HG02938 (cell line): Measurements from ENCODE around the gene PCGF6.

Source experiments
- ATAC-seq: cut with Tn5 transposase; IDR thresholded peaks from one replicate; pipeline ENCODE4 v1.9.1; 2021; ENCODE audit warnings: mild to moderate bottlenecking, moderate library complexity; ENCODE audit not compliant: unreplicated experiment

The PCGF6 gene

DNA sequence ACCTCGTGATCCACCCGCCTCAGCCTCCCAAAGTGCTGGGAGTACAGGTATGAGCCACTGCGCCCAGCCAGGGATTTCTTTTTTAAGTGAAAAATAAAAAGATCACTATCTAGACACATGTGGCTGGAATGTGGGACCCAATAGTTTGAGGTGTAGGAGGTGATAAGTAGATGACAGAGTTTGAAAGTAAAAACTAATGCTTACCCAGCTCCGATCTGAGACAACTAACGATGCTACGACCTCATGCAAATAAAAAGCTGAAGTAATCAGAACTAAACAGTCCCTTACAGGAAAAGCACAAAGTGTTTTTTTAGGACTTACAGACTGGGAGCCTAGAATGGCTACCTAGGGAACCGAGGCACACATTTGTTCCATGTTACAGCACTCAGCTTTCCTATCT, 23.0 kb downstream of the PCGF6 start:
- ATAC-seq = no peak

DNA sequence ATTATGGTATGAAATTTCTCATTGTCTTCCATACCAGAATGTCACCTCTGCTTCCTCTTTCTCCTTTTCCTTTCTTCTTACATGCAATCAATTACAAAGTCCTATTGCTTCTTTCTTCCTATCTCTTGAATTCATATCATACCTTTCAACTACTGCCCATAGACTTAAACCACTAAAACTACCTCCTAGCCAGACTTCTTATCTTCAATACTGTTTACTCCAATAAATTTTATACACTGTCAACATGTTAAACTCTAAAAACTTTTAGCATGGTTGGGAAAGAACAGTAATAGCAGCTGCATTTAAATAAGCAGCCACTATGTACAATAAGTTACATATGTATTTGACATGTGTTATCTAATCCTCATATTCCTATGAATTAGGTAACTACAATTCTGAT, 34.9 kb downstream of the PCGF6 start:
- ATAC-seq = no peak

DNA sequence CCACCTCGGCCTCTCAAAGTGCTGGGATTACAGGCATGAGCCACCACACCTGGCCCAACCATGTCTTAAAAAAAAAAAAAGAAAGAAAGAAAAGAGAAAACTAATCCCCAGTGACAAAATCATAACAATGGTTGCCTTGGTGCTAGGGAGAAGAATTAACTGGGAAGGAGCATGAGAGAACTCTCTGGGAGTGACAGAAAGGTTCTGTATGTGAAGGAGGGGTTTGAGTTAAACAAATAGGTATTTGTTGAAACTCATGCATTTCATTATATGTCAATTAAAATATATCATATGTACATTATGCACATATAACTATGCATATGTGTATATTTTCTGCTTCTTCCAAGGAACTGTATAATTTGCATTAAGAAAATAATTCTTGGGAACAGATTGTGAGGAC, 40.7 kb downstream of the PCGF6 start:
- ATAC-seq = no peak

DNA sequence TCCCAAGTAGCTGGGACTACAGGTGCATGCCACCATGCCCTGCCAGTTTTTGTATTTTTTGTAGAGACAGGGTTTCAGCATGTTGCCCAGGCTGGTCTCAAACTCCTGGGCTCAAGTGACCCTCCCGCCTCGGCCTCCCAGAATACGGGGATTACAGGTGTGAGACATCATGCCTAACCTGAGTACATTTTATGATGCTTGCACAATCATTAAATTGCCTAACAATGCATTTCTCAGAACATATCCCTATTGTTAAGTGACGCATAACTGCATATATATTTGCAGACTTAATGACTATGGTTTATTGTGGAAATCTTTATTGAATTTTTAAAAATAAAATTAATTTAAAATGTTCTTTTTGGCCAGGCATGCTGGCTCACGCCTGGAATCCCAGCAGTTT, 43.3 kb downstream of the PCGF6 start:
- ATAC-seq = no peak

DNA sequence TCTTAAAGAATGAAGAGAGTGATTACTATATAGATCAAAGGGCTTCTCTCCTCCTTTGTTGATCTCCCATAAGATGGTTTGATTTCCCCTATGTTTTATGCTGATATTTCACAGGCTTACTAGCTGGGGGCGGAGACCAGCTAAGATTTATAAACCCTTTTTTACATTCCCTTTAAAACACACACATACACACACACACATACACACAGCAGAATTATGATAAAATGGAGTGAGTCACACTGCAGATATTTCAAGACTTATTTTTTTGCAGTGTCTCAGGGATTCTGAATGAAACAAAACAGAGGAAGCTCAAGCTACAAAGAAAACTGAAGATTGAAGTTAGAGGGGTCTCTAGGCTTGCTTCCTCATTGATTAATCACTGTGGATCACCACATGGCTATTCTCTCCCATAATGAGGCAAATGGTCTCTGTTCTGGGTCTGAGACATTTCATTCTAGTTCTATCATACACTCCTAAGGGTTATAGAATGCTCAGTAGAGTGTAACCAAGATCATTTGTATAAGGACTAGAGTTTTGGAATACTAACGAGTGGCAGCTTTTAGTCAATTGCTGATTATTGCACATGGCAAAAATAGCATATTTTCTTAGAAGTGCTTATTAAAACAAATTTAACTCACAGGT, 55.4 kb downstream of the PCGF6 start:
- no peak for ATAC-seq

DNA sequence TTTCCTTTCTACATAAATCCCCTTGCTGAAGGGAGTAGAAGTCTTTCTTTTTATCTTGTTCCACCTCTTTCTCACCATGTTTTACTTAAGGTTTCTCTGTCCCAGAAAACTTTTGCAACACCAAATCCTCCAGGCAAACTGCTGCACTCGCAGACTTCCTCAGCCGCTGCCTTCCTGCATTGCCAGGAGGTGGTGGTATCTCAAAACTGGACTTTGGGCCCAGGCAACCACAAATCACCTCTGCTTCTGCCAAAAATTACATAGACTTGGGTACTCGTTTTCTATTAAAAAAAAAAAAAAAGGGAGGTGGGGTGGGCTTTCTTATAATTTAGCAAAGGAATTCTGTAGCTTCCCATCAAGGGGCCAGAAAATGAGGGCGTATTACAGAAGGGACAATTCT, 59.4 kb downstream of the PCGF6 start:
- no peak for ATAC-seq

DNA sequence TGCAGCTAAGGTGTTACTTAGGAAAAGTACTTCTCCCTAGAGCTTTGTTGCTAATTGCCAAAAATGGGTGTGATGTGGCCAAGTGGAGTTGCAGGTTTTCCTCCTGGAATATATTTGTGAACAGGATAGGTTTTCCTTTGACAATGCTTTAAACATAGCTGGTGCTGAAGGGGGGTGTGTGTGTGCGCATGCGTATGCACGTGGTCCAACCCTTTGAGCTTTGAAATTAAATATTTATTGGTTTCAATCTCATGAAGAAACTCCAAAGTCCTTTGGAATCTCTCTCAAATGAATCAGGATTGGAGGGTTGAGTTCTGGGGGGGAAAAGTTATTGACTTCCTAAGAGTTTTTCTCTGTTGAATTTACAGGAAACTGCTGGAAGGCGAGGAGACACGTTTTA, 62.9 kb downstream of the PCGF6 start:
- ATAC-seq = no peak

DNA sequence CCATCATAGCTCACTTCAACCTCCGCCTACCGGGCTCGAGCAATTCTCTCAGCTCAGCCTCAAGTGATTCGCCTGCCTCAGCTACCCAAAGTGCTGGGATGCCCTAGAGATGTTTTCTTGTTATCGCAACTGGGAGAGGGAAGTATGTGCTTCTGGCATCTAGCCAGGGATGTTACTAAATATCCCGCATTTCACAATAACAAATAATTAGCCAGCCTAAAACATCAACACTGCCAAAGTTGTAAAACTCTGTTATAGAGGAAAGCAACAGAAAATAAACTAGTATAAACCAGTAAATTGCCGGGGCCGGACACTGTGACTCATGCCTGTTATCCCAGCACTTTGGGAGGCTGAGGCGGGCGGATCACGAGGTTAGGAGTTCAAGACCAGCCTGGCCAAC, 66.8 kb downstream of the PCGF6 start:
- ATAC-seq = no peak

DNA sequence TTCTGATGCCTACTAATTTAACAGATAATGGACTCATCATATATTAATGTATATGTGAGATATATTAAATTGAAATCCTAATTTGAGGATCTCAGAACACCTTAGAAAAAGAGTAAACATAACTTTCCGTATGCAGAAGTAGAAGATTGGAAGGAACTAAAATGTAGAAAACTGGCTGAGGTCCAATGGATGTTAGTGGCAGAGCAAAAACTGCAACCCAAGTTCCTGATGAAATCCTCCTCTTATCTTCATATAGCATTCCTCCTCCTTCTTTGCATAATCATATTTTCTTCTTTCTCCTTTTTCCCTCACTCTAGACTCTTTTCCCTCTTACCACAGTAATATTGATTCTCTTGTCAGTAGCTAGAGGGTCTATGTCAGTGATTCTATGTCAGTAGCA, 68.0 kb downstream of the PCGF6 start:
- no peak for ATAC-seq

DNA sequence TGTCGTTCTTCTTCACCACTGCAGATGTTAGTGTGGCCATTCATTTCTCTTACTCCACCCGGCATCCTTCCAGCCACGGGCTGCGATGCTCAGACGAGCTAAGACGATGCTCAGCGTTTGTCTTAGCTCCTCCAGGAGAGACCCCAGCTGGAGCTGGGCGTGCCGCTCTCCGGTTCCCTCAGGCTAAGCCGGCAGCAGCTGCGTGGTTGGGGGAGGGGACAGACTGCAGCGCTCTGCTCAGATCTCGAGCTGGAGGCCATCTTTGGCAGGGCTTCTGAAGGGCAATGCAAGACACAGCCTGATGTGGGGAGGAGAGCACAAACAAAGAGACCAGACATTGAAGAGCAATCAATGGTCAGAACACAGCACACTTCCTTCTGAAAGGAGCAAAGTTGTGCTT, 69.2 kb downstream of the PCGF6 start:
- ATAC-seq = no peak

DNA sequence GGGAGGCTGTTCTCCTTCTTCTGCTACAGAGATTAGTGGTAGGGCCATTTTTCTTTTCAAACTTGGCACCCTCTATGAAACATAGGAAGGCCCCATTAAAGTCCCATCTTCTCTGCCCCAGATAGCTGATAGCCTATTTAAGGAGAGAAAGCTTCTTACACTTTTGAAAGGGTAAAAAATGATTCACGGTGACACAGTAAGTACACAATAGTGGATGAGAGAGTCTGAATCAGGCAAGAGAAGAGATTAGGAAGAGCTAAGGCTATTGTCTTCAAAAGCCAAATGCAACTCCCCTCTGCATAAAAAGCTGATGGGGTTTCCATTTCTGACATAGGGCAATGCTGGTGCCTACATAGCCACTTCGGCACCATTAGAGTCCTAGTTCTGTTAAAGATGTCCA, 70.4 kb downstream of the PCGF6 start:
- no peak for ATAC-seq

DNA sequence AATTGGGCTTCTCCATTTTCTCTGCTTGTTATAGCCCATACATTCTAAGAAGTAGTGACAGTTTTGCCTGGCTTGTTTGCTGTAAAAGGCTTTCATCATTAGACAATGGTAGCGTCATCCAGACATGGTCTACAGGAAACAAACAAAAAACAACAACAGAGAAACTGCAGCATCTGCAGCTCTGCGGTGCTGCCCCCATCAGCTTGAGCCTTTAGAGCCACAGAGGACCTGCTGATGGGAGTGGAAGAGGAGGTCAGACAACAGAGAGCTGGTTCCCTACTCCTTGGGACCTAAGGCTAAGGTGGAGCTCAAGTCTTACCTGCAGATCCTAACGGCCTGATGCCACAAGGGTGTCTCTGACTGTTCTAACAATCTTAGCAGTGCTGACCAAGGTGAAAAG, 70.9 kb downstream of the PCGF6 start:
- no peak for ATAC-seq

DNA sequence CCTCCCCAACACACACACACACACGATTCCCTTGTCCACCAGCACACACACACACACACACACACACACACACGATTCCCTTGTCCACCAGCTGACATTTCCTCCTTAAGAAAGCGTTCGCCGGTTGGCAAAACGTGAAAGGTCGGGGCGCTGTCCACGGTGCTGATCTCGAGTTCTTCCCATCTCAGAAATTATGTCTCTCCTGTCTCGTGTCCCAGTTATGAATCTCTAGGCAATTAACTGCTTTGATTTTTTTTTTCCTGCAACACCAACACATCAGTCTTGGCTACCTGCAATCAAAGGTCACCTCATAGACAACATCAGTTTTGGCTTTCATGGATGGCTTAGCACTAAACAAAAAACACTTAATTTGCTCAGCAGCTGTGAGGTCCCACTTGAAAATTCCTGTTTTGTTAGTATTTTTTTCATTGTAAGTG, 72.1 kb downstream of the PCGF6 start:
- no peak for ATAC-seq

DNA sequence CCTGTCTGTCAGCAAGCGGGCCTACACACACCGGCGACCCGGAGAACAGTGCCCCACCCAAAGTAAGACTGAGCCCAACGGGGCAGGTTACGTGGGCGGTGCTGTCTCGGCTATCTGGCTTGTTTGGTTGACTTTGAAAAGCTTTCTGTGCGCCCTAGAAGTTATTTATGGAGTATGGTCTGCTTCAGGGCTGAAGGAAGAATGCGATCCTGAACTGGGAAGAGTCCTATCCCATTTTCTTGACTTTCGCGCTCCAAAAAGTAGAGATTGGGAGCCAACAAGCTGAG, 72.5 kb downstream of the PCGF6 start:
- ATAC-seq = no peak

DNA sequence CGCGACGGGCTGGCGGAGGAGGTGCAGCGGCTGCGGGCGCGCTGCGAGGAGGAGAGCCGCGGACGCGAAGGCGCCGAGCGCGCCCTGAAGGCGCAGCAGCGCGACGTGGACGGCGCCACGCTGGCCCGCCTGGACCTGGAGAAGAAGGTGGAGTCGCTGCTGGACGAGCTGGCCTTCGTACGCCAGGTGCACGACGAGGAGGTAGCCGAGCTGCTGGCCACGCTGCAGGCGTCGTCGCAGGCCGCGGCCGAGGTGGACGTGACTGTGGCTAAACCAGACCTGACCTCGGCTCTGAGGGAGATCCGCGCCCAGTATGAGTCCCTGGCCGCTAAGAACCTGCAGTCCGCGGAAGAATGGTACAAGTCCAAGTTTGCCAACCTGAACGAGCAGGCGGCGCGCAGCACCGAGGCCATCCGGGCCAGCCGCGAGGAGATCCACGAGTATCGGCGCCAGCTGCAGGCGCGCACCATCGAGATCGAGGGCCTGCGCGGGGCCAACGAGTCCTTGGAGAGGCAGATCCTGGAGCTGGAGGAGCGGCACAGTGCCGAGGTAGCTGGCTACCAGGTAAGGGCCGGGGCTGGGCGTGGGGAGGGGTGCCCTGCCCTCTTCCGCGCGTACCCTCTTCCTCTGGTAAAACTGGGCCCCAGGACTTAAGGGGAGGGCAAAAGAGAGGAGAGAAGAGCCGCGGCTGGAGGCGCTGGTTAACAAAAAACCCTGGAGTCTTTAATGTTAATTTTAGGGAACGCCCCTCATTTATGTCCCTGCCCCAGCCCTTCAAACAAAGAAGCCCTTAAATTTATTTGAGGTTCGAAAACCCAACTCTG, 73.0 kb downstream of the PCGF6 start:
- no peak for ATAC-seq

DNA sequence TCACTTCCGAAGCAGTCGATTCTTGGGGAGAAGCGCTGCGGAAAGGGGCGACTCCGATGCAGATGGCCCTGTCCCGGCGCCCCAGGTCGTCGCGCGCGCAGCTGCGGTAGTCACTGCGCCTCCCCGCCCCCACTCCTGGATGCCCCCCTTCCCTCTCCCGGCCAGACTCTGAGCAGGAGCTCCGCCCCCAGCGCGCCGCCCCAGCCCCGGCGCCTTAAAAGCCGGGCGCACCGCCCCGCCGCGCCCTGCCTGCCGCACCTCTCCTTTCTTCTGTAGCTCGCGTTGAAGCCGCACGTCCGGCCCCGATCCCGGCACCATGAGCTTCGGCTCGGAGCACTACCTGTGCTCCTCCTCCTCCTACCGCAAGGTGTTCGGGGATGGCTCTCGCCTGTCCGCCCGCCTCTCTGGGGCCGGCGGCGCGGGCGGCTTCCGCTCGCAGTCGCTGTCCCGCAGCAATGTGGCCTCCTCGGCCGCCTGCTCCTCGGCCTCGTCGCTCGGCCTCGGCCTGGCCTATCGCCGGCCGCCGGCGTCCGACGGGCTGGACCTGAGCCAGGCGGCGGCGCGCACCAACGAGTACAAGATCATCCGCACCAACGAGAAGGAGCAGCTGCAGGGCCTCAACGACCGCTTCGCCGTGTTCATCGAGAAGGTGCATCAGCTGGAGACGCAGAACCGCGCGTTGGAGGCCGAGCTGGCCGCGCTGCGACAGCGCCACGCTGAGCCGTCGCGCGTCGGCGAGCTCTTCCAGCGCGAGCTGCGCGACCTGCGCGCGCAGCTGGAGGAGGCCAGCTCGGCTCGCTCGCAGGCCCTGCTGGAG, 73.8 kb downstream of the PCGF6 start, which contains the start of gene INA:
TSS of gene INA (plus strand) at position 243 of the 817 bp plus-strand sequence. CDS start at position 317, 74 bp downstream.
- no peak for ATAC-seq

DNA sequence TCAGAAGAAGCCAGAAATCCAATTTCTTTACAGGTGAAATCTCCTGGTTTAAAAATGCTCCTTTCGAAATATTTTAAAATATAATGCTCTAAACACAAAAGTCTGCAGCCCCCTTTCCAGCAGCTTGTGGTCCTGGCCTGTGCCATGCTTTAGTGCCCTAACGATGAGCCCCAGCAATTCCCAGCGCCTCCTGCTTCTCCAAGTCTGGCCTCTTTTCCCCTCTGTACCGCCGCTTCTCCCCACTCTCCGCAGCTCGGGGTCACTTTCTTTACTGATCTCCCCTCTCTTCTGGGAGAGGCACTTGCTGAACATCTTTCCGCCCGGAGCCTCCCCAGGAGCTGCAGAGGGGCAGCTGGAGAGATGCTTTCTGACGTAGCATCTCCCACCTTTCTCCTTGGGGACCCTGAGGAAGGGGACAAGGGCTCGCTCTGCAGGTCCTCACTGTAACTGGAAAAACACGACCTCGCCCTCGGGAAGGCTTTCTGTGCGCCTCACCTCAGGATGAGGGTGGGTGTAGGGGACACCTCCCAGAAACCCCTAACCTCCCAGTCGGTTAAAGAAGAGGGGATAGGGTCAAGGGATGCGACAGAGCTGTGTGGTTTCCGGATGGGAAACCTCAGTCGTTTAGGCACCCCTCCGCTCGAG, 74.6 kb downstream of the PCGF6 start:
- no peak for ATAC-seq

DNA sequence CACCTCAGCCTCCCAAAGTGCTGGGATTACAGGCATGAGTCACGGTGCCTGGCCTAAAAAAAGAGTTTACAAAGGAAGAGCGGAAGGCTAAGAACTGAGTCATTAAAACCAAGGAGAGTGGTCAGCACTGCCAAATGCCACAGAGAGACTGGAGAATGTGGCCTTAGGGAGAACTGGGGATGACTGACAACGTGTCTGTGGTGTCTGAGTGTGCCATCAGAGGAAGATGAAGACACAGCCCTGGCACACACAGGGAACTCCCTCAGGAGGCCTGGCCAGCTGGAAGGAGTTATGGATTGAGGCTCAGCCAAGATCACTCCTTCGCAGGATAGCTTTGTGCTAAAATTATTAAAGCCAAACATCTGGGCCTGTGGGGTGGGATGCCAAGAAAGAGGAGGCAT, 77.9 kb downstream of the PCGF6 start:
- no peak for ATAC-seq

DNA sequence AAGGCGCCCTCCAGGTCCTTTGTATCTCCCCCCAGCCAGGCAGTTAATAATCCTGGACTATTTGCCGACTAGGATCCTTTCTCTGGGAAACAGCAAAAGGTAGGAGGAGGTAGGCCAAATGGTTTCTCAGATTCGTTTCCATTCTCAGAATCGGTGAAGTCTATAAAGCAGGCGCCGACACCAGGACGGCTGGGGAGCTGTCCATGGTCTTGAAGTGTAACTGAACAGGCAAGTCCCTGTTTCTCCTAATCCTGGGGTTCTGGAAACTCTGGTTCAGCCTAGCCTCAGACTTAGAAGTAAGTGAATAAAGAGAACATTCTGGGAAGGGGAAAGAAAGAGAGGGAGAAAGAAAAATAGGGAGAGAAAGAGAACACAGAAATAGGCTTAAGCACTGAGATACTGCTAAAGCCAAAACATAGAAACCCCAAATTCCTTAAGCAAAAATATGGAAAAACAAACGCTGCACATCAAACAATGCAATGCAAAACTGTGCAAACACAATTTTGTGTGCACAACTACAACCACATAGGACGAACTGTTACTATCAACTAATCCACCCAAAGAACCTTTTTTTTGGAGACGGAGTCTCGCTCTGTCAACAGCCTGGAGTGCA, 85.1 kb downstream of the PCGF6 start:
- ATAC-seq = no peak

DNA sequence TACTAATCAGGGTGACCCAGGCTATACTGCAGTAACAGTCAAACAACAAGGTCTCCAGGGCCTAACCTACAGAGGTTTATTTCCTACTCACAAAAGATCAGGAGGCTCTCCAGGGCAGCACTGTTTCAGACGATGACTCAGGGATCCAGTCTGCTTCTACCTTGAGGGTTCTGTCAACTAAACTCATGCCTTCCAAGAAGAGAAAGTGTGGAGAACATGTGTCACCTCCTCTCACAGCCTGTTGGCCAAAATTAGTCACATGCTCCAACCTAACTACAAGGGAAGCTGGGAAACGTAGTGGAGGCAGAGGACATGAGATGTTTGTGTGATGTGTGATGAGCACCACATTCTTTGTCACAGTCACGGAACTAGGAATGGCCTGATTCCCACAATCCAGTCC, 88.7 kb downstream of the PCGF6 start:
- ATAC-seq = no peak

DNA sequence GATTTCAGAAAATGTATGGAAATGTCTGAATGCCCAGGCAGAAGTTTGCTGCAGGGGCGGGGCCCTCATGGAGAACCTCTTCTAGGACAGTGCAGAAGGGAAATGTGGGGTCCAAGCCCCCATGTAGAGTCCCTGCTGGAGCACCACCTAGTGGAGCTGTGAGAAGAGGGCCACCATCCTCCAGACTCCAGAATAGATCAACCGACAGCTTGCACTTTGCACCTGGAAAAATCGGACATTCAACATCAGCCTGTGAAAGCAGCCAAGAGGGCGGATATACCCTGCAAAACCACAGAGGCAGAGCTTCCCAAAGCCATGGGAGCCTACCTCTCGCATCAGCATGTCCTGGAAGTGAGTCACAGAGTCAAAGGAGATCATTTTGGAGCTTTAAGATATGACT, 91.0 kb downstream of the PCGF6 start:
- ATAC-seq = no peak
